Stimulated activated CD8-positive, alpha-beta memory T cell treated with anti-CD3 and anti-CD28 coated beads, Interleukin-7, amount 100 ng/mL, for 24 hours (primary cell): ENCODE data around the gene HSD11B2.
A peak's percentile ranks its signal among the peaks of the same experiment; 100 is the strongest.

Experiments used
- DNase-seq: peaks from one replicate; pipeline ENCODE4 v3.0.0-alpha.2; 2020; ENCODE audit warnings: low read depth

The HSD11B2 gene

GRCh38 chr16:67480833-67481560, 50.1 kb downstream of the HSD11B2 start, which contains the start of gene ATP6V0D1:
TSS of gene ATP6V0D1 (minus strand) at chr16:67481157. CDS start at chr16:67481086, 71 bp downstream.
- DNase-seq = peak; percentile 97

GRCh38 chr16:67481561-67482232, 50.8 kb downstream of the HSD11B2 start:
- peak; percentile 8 for DNase-seq

GRCh38 chr16:67482233-67482924, 51.5 kb downstream of the HSD11B2 start:
- DNase-seq = no peak

- DNase-seq = no peak
These were observed 52.2 kb downstream of the HSD11B2 start, which contains the start of gene AGRP for GRCh38 chr16:67483150-67483549. TSS of gene AGRP (minus strand) at chr16:67483547. CDS start at chr16:67483398, 149 bp downstream.

GRCh38 chr16:67483731-67484525, 53.0 kb downstream of the HSD11B2 start:
- DNase-seq = no peak

- DNase-seq = no peak
These were observed 55.9 kb downstream of the HSD11B2 start for GRCh38 chr16:67486805-67487204.
